Stimulated activated CD4-positive, alpha-beta T cell treated with anti-CD3 and anti-CD28 coated beads, Interleukin-4, amount 100 ng/mL, for 1 hour (primary cell): ENCODE results near the gene SPANXC.
"Not testable (repeated sequence)": the region's sequence is repeated elsewhere in the genome, so short reads cannot be mapped to it uniquely, and the experiment has no call there.

Experiments used
- DNase-seq: peaks from one replicate; pipeline ENCODE4 v3.0.0-alpha.2; 2020

SPANXC gene, protein sequence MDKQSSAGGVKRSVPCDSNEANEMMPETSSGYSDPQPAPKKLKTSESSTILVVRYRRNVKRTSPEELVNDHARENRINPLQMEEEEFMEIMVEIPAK

DNA sequence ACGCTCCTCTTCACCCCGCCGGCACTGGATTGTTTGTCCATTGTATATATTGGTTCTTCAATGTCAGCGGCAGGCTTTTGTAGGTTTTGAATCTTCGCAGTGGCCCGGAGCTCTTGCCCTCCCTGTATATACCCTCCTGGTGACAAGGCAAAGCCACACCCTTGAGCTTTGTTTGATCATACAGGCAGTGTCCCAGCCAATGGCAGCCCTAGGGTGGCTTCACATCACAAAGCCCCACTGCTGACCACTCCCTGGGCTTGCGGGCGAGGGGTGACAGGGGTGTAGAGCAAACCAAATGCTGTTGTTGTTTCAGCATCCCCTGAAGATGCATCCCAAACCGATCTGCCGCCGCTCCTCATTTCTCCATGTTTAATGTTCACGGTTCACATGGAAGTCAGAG, at the start of gene SPANXC:
Gene SPANXC (minus strand): TSS at position 101 of the 400 bp plus-strand sequence. CDS start 60 bp downstream, at position 41.
- DNase-seq = not testable (repeated sequence)

DNA sequence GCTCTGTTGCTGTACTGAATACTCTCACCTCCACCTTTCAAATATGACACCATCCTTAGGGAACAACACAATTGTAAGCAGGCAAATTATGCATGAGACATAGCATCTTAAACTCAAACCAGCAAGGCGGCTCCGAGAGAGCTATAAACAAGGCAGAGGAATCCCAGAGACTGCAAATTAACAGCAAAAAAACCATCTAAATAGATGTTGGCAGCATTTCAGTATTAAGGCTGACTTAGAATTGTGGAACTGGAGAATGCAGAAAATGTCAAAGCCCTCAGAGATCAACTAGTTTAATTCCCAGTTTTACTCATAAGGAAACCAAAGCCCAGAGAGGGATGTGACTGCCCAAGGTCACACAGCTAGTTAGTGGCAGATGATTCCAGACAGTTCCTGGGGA, 37.2 kb upstream of the SPANXC start:
- no peak for DNase-seq

DNA sequence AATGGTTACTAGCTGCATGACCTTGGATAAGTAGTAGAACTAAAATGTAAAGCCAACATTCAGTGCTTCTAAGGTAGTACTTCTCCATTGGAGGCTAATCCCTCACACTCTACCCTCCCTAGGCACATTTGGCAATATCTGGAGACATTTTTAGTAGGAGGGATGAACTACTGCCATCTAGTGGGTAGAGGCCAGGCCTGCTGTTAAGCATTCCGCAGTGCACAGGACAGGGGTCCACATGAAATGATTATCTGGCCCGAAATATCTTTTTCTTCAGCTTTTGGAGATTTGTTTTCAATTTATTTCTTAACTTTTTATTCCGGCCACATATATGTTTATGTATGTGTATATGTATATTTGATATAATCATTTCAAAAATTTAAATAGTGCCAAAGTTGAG, 36.0 kb upstream of the SPANXC start:
- no peak for DNase-seq

DNA sequence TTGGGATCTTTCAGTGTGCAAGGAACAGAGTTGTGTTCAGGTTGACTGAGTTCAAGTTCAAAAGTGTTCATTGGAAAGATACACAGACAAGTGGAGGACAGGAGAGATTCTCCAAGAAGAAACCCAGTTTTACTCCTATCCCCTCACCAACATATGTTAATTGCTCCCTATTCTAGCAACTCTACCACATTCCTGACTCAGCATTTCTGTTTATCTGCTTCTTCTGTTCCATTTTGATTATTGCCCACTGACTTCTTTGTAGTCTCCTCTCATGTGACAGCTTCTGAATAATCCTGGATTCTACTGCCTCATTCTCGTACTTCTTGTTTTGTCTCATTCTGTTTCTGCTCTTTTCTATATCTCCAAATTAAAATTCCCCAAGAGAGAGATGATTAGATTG, 15.8 kb upstream of the SPANXC start:
- DNase-seq = no peak

DNA sequence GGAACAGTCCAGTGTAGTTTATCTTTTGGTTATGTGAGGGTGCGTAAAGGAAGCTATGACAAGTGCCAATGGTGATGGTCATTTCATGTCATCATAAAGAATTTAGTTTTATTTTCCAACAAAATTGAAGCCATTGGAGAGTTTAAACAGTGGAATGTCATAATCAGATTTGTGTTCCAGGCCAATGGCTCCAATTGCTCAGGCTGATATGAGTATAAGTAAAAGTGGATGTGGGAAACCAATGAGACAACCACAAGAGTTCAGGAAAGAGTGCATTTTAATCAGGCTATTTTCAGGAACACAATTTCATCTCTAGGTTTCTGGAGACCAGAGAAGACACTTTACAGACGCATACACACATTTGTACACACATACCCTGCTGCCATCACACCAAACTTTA, 20.7 kb downstream of the SPANXC start:
- DNase-seq = no peak

DNA sequence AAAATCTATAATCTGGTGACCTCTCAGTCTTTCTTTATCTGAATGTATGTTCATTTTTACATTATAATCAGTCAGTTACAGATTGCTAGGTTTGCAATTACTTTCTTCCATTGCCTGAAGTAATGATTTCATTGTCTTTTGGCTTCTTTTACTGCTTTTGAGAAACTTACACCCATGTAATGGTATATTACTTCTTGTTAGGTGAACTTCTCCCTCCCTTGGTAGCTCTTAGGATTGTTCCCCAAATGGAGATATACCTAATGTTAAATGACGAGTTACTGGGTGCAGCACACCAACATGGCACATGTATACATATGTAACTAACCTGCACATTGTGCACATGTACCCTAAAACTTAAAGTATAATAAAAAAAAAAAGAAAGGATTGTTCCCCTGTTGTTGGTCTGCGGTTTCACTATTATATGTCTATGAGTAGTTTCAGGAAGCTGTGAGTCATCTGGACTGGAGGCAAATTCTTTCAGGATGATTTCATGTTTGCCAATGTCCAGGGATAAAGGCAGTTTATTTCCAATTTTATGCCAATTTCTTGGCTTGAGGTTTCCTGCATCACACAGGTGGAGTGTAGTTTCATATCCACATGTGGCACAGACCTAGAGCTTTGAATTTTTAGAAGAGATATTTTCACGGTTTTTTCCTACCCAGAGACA, 21.8 kb downstream of the SPANXC start:
- no peak for DNase-seq

DNA sequence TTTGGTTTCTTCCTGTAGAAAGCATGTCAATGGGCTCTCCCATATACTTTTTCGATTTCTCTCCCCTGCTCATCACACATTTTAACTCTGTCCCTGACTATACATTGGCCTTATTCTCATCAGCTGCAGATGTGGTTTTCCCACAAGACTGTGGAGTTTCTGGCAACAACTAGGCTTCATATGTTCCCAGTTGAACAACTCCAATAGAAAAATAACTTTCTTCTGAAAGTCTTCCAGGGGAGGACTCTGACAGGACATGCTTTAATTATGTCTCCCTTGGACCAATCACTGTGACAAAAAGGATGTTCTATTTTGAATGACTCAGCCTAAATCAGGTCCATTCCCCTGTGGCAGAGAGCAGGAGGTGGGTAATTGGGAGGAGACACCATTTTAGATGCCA, 28.1 kb downstream of the SPANXC start:
- no peak for DNase-seq

DNA sequence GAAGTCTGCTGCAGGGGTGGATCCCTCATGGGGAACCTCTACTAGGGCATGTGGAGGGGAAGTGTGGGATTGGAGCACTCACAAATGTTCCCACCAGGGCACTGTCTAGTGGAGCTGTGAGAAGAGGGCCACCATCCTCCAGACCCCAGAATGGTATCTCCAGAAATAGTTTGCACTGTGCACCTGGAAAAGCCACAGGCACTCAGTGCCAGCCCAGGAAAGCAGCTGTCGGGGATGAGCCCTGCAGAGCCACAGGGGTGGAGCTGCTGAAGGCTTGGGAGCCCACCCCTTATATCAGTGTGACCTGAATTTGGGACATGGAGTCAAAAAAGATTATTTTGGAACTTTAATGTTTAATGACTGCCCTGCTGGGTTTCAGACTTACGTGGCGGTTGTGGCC, 40.4 kb downstream of the SPANXC start:
- no peak for DNase-seq
